Astrocyte (in vitro differentiated cells and primary cell): ENCODE data around the gene ASB15. TPM values are rescaled to one million over a fixed set of nuclear protein-coding genes. Genes with fewer than 3 reads are reported as not detected.

Experiments used
- DNase-seq: peaks from one replicate; pipeline ENCODE4 v3.0.0-alpha.2; 2010; ENCODE audit warnings: low read depth
- FAIRE-seq: peaks from 2 replicates; lab custom pipeline; 2011; peaks lifted over from hg19 to GRCh38; lab: Jason Lieb, UNC
- H2AFZ ChIP-seq: 2 replicates; pipeline ENCODE4 v1.6.0; 2012; ENCODE audit warnings: low read depth, low read length, inconsistent platforms
- H3K27ac ChIP-seq: 2 replicates; pipeline ENCODE4 v1.5.1; 2011; ENCODE audit warnings: low read depth, low read length, inconsistent platforms
- H3K27me3 ChIP-seq: 2 replicates; pipeline ENCODE4 v1.6.0; 2011; ENCODE audit warnings: low read length, inconsistent platforms; ENCODE audit not compliant: insufficient read depth
- H3K36me3 ChIP-seq: 2 replicates; pipeline ENCODE4 v1.5.1; 2011; ENCODE audit warnings: low read length, inconsistent platforms; ENCODE audit not compliant: insufficient read depth
- H3K4me1 ChIP-seq: 2 replicates; pipeline ENCODE4 v1.5.1; 2011; ENCODE audit warnings: low read length, inconsistent platforms; ENCODE audit not compliant: insufficient read depth
- H3K4me2 ChIP-seq: 2 replicates; pipeline ENCODE4 v1.6.0; 2012; ENCODE audit warnings: low read length, inconsistent platforms
- H3K4me3 ChIP-seq: 2 replicates; pipeline ENCODE4 v1.5.1; 2011; ENCODE audit warnings: low read depth, mild to moderate bottlenecking, low read length, inconsistent platforms; ENCODE audit not compliant: insufficient read depth
- H3K79me2 ChIP-seq: 2 replicates; pipeline ENCODE4 v1.6.0; 2012; ENCODE audit warnings: mild to moderate bottlenecking, low read length, inconsistent platforms; ENCODE audit not compliant: insufficient read depth
- H3K9ac ChIP-seq: 2 replicates; pipeline ENCODE4 v1.6.0; 2012; ENCODE audit warnings: mild to moderate bottlenecking, low read length, inconsistent platforms
- H3K9me3 ChIP-seq: 2 replicates; pipeline ENCODE4 v1.5.1; 2012; ENCODE audit warnings: low read depth, mild to moderate bottlenecking, low read length, inconsistent platforms; ENCODE audit not compliant: insufficient read depth
- H4K20me1 ChIP-seq: 2 replicates; pipeline ENCODE4 v1.6.0; 2012; ENCODE audit warnings: low read length, inconsistent platforms; ENCODE audit not compliant: insufficient read depth
- H3K27ac Mint-ChIP-seq: one replicate; pipeline ENCODE4 v1.8.0; 2021; ENCODE audit warnings: mild to moderate bottlenecking, mixed read lengths; ENCODE audit not compliant: unreplicated experiment
- H3K27me3 Mint-ChIP-seq: one replicate; pipeline ENCODE4 v1.8.0; 2021; ENCODE audit warnings: low read depth, mixed read lengths; ENCODE audit not compliant: unreplicated experiment
- H3K36me3 Mint-ChIP-seq: one replicate; pipeline ENCODE4 v1.8.0; 2021; ENCODE audit warnings: low read depth, mixed read lengths; ENCODE audit not compliant: unreplicated experiment
- H3K4me1 Mint-ChIP-seq: one replicate; pipeline ENCODE4 v1.8.0; 2021; ENCODE audit warnings: low read depth, mixed read lengths; ENCODE audit not compliant: unreplicated experiment
- H3K4me3 Mint-ChIP-seq: one replicate; pipeline ENCODE4 v1.8.0; 2021; ENCODE audit warnings: mild to moderate bottlenecking, moderate library complexity, mixed read lengths; ENCODE audit not compliant: unreplicated experiment
- H3K9me3 Mint-ChIP-seq: one replicate; pipeline ENCODE4 v1.8.0; 2021; ENCODE audit warnings: mild to moderate bottlenecking, mixed read lengths; ENCODE audit not compliant: unreplicated experiment
- CTCF ChIP-seq: IDR thresholded peaks from 2 replicates; pipeline ENCODE4 v1.5.1; 2011; ENCODE audit warnings: low read depth, mild to moderate bottlenecking, inconsistent platforms, low read length, moderate library complexity; ENCODE audit not compliant: insufficient read depth
- EZH2 ChIP-seq: IDR thresholded peaks from 2 replicates; pipeline ENCODE4 v1.6.1; 2012; ENCODE audit warnings: mild to moderate bottlenecking, low read length, inconsistent platforms; ENCODE audit not compliant: insufficient read depth
- total RNA-seq: library from RNA; stranded (reverse); gene quantifications from 2 replicates; pipeline ENCODE4 v1.2.1, GENCODE V29; 2021

ASB15 gene
- total RNA-seq, 1 donor from 2014 or later = not detected

GRCh38 chr7:123665896-123666295 lies 64.3 kb downstream of the ASB15 start:
- Histone ChIP-seq H3K27ac (no peak overlapping the region), H4K20me1 (no peaks in the 10 kb centered on the region), H3K79me2 (no peaks in the 10 kb centered on the region), H3K4me1 (no peaks in the 10 kb centered on the region), H3K4me2 (no peak overlapping the region), H3K9ac (no peak overlapping the region), H3K4me3 (no peak overlapping the region), H2AFZ (no peak overlapping the region), H3K27me3 (peaks cover 4% of the 10 kb centered on the region), H3K36me3 (no peaks in the 10 kb centered on the region), H3K9me3 (peaks cover 2% of the 10 kb centered on the region)
- Mint-ChIP-seq H3K4me1 (no peaks in the 10 kb centered on the region), H3K27me3 (peaks cover 3% of the 10 kb centered on the region), H3K4me3 (no peak overlapping the region), H3K9me3 (peaks cover 2% of the 10 kb centered on the region), H3K36me3 (no peaks in the 10 kb centered on the region), H3K27ac (no peak overlapping the region)
- DNase-seq = no peak
- TF ChIP-seq CTCF (no peak), EZH2 (no peak)
- FAIRE-seq = no peak

- no peaks in the 10 kb centered on the region for H3K36me3 Mint-ChIP-seq
- no peak for TF ChIP-seq EZH2
- no peak for TF ChIP-seq CTCF
- peaks cover 2% of the 10 kb centered on the region for H3K9me3 ChIP-seq
- H4K20me1 ChIP-seq = no peaks in the 10 kb centered on the region
- FAIRE-seq = no peak
- no peaks in the 10 kb centered on the region for H3K36me3 ChIP-seq
- H3K4me1 Mint-ChIP-seq = no peaks in the 10 kb centered on the region
- H3K27me3 ChIP-seq = peaks cover 2% of the 10 kb centered on the region
- H3K4me3 ChIP-seq = no peak overlapping the region
- H3K9me3 Mint-ChIP-seq = peaks cover 2% of the 10 kb centered on the region
- no peak overlapping the region for H3K4me3 Mint-ChIP-seq
- no peak overlapping the region for H3K27ac ChIP-seq
- H3K79me2 ChIP-seq = no peaks in the 10 kb centered on the region
- H3K4me1 ChIP-seq = no peaks in the 10 kb centered on the region
- H3K27me3 Mint-ChIP-seq = peaks cover 3% of the 10 kb centered on the region
- no peak for DNase-seq
- no peak overlapping the region for H3K27ac Mint-ChIP-seq
- H2AFZ ChIP-seq = no peak overlapping the region
- H3K9ac ChIP-seq = no peak overlapping the region
- H3K4me2 ChIP-seq = no peak overlapping the region
Measured at GRCh38 chr7:123666492-123666891, 64.9 kb downstream of the ASB15 start.

GRCh38 chr7:123669485-123669884 lies 67.9 kb downstream of the ASB15 start:
- DNase-seq = no peak
- no peaks in the 10 kb centered on the region for H3K36me3 Mint-ChIP-seq
- no peak for FAIRE-seq
- peaks cover 3% of the 10 kb centered on the region for H3K4me1 Mint-ChIP-seq
- H3K4me3 Mint-ChIP-seq = no peak overlapping the region
- Histone ChIP-seq H3K9me3 (no peaks in the 10 kb centered on the region), H3K36me3 (no peaks in the 10 kb centered on the region), H3K4me1 (peaks cover 2% of the 10 kb centered on the region), H3K79me2 (no peaks in the 10 kb centered on the region), H3K4me2 (no peak overlapping the region), H3K27ac (no peak overlapping the region), H3K9ac (no peak overlapping the region), H2AFZ (no peak overlapping the region), H4K20me1 (no peaks in the 10 kb centered on the region), H3K27me3 (peaks cover 2% of the 10 kb centered on the region), H3K4me3 (no peak overlapping the region)
- TF ChIP-seq CTCF (no peak), EZH2 (no peak)
- H3K27ac Mint-ChIP-seq = no peak overlapping the region
- H3K9me3 Mint-ChIP-seq = peaks cover 2% of the 10 kb centered on the region
- H3K27me3 Mint-ChIP-seq = no peaks in the 10 kb centered on the region
